PC-3 (cell line): ENCODE measurements around the gene MRPL27. TPM values are rescaled to one million over a fixed set of nuclear protein-coding genes. Genes with fewer than 3 reads are reported as not detected.

Experiments used
- ATAC-seq: fragments of 200-7000 bp; cut with Tn5 transposase; 2 replicates; pipeline ENCODE4 v1.9.1; 2020; ENCODE audit warnings: mild to moderate bottlenecking, moderate library complexity
- BruUV-seq: library from RNA; stranded (reverse); fragments of 400-500 nt; replicated peaks from 2 replicates; lab custom pipeline; 2021; lab: Mats Ljungman, UMichigan
- CTCF ChIA-PET: fragments of 300-600 bp; sonication (Branson Sonifier 250); formaldehyde crosslinking; loops from one replicate; lab custom pipeline; 2022; ENCODE audit warnings: antibody characterized with exemption; lab: Charles Lee
- POLR2A ChIA-PET: fragments of 300-600 bp; sonication (Branson Sonifier 250); formaldehyde crosslinking; loops from one replicate; lab custom pipeline; 2022; ENCODE audit warnings: antibody characterized with exemption; ENCODE audit not compliant: unreplicated experiment; lab: Charles Lee
- DNase-seq: peaks from one replicate; pipeline ENCODE4 v3.0.0-alpha.2; 2015
- H2AFZ ChIP-seq: fragments of 300-600 bp; sonication (generic); 2 replicates; pipeline ENCODE4 v1.6.0; 2016; ENCODE audit warnings: antibody characterized with exemption, low read length
- H3F3A ChIP-seq: fragments of 300-600 bp; sonication (generic); one replicate; pipeline ENCODE4 v1.6.0; 2017; ENCODE audit warnings: antibody characterized with exemption, low read length, control low read depth, mild to moderate bottlenecking; ENCODE audit not compliant: unreplicated experiment
- H3K27ac ChIP-seq: fragments of 300-600 bp; sonication (generic); 2 replicates; pipeline ENCODE4 v1.5.1; 2016; ENCODE audit warnings: mild to moderate bottlenecking, low read length
- H3K27me3 ChIP-seq: fragments of 300-600 bp; sonication (generic); 2 replicates; pipeline ENCODE4 v1.6.1; 2016; ENCODE audit warnings: low read length, mixed read lengths
- H3K36me3 ChIP-seq: fragments of 300-600 bp; sonication (generic); 2 replicates; pipeline ENCODE4 v1.6.1; 2016; ENCODE audit warnings: low read depth, mixed run types, low read length, mixed read lengths
- H3K4me1 ChIP-seq: fragments of 300-600 bp; sonication (generic); 2 replicates; pipeline ENCODE4 v1.5.1; 2016; ENCODE audit warnings: low read length; ENCODE audit not compliant: insufficient read depth
- H3K4me2 ChIP-seq: fragments of 300-600 bp; sonication (generic); 2 replicates; pipeline ENCODE4 v1.6.0; 2016; ENCODE audit warnings: low read length
- H3K4me3 ChIP-seq: fragments of 300-600 bp; sonication (generic); 2 replicates; pipeline ENCODE4 v1.5.1; 2016; ENCODE audit warnings: mild to moderate bottlenecking, low read length, mixed read lengths
- H3K79me2 ChIP-seq: fragments of 300-600 bp; sonication (generic); 2 replicates; pipeline ENCODE4 v1.6.1; 2017; ENCODE audit warnings: low read length, mixed read lengths
- H3K9ac ChIP-seq: fragments of 300-600 bp; sonication (generic); 2 replicates; pipeline ENCODE4 v1.6.0; 2016; ENCODE audit warnings: mild to moderate bottlenecking, low read length
- H3K9me2 ChIP-seq: fragments of 300-600 bp; sonication (generic); replicated peaks from 2 replicates; pipeline ENCODE4 v1.6.1; 2016; ENCODE audit warnings: mixed run types, low read length, mixed read lengths
- H3K9me3 ChIP-seq: fragments of 300-600 bp; sonication (generic); 2 replicates; pipeline ENCODE4 v1.6.1; 2016; ENCODE audit warnings: low read length, mixed read lengths
- H4K20me1 ChIP-seq: fragments of 300-600 bp; sonication (generic); 2 replicates; pipeline ENCODE4 v1.6.1; 2016; ENCODE audit warnings: low read length, mixed read lengths
- CTCF ChIP-seq: fragments of 300-600 bp; sonication (generic); conservative IDR thresholded peaks from 2 replicates; pipeline ENCODE4 v1.5.1; 2017; ENCODE audit warnings: antibody characterized with exemption, low read depth, mild to moderate bottlenecking, low read length
- EZH2 ChIP-seq: fragments of 300-600 bp; sonication (generic); IDR thresholded peaks from one replicate; pipeline ENCODE4 v1.6.1; 2017; ENCODE audit warnings: antibody characterized with exemption, mild to moderate bottlenecking, low read length; ENCODE audit not compliant: unreplicated experiment
- EZH2phosphoT487 ChIP-seq: fragments of 300-600 bp; sonication (generic); IDR thresholded peaks from 2 replicates; pipeline ENCODE4 v1.6.1; 2018; ENCODE audit warnings: mild to moderate bottlenecking, antibody characterized with exemption, low read length, borderline replicate concordance
- intact Hi-C: fragments of 100-400 bp; cut with micrococcal nuclease; formaldehyde crosslinking; loops from 2 replicates; pipeline ENCODE4 v1.9.0; 2023
- total RNA-seq: library from RNA; depleted of rRNA; stranded (reverse); fragments of >200 nt; gene quantifications from 2 replicates; pipeline ENCODE4 v1.2.3, GENCODE V29; 2014

Gene MRPL27
- total RNA-seq, 1 experiment from 2014 or later, result 168 TPM

- ChIA-PET CTCF (interaction anchor here (0.6 kb wide), 1 partner anchor 503 kb away, joined by 3 read pairs; no protein-coding TSS in a partner anchor), POLR2A (interaction anchor here (0.6 kb wide), 1 partner anchor 741 kb away, joined by 12 read pairs; no protein-coding TSS in a partner anchor)
- Histone ChIP-seq H3K9me3 (no peaks in the 10 kb centered on the region), H3K4me3 (peak overlapping the region; percentile 88), H3K9me2 (no peaks in the 10 kb centered on the region), H3K27me3 (no peaks in the 10 kb centered on the region), H3K4me2 (peak overlapping the region; percentile 90), H3F3A (peaks cover 5% of the 10 kb centered on the region), H3K27ac (peak overlapping the region; percentile 89), H4K20me1 (no peaks in the 10 kb centered on the region), H3K36me3 (peaks cover 27% of the 10 kb centered on the region), H3K79me2 (peaks cover 40% of the 10 kb centered on the region), H2AFZ (peak overlapping the region; percentile 92), H3K4me1 (peaks cover 14% of the 10 kb centered on the region), H3K9ac (peak overlapping the region; percentile 93)
- BruUV-seq, result no TSS peak
- ATAC-seq, result no peak
- DNase-seq, result no peak
- intact Hi-C loops, result loop anchor here (2.0 kb wide), 1 partner anchor 17 kb away; no protein-coding TSS in a partner anchor
- no peak for TF ChIP-seq CTCF
- TF ChIP-seq EZH2, result no peak
- no peak for TF ChIP-seq EZH2phosphoT487
Measured at GRCh38 chr17:50373705-50374104, 721 bp upstream of the MRPL27 start.

GRCh38 chr17:50372222-50372757 is 694 bp downstream of the MRPL27 start:
- peaks cover 5% of the 10 kb centered on the region for H3F3A ChIP-seq
- CTCF ChIA-PET, result no interaction called here
- H3K9me3 ChIP-seq, result no peaks in the 10 kb centered on the region
- H3K4me2 ChIP-seq, result peak overlapping the region; percentile 90
- peaks cover 38% of the 10 kb centered on the region for H3K36me3 ChIP-seq
- ATAC-seq (peak; percentile 4; the same call in 1 of the 2 replicates), DNase-seq (no peak)
- peak overlapping the region; percentile 88 for H3K4me3 ChIP-seq
- BruUV-seq, result no TSS peak
- H3K4me1 ChIP-seq, result peaks cover 14% of the 10 kb centered on the region
- H4K20me1 ChIP-seq, result no peaks in the 10 kb centered on the region
- intact Hi-C loops, result loop anchor here (2.0 kb wide), 1 partner anchor 19 kb away; no protein-coding TSS in a partner anchor
- peak overlapping the region; percentile 93 for H3K9ac ChIP-seq
- peak overlapping the region; percentile 92 for H2AFZ ChIP-seq
- peaks cover 40% of the 10 kb centered on the region for H3K79me2 ChIP-seq
- no peaks in the 10 kb centered on the region for H3K27me3 ChIP-seq
- POLR2A ChIA-PET, result interaction anchor here (0.6 kb wide), 2 partner anchors 18 to 129 kb away, joined by 7 to 14 read pairs; no protein-coding TSS in a partner anchor
- H3K9me2 ChIP-seq, result no peaks in the 10 kb centered on the region
- H3K27ac ChIP-seq, result peak overlapping the region; percentile 89
- TF ChIP-seq CTCF (no peak), EZH2 (no peak), EZH2phosphoT487 (no peak)

GRCh38 chr17:50371526-50371925 is 1.5 kb downstream of the MRPL27 start:
- H3K4me2 ChIP-seq, result peak overlapping the region; percentile 90
- no peaks in the 10 kb centered on the region for H3K27me3 ChIP-seq
- H4K20me1 ChIP-seq, result no peaks in the 10 kb centered on the region
- CTCF ChIA-PET, result interaction anchor here (0.6 kb wide), 1 partner anchor 1011 kb away, joined by 3 read pairs; no protein-coding TSS in a partner anchor
- no peak overlapping the region for H3K27ac ChIP-seq
- H3K36me3 ChIP-seq, result peaks cover 40% of the 10 kb centered on the region
- no peaks in the 10 kb centered on the region for H3K9me3 ChIP-seq
- ATAC-seq (no peak), DNase-seq (no peak)
- TF ChIP-seq EZH2 (no peak), CTCF (no peak), EZH2phosphoT487 (no peak)
- peaks cover 14% of the 10 kb centered on the region for H3K4me1 ChIP-seq
- intact Hi-C loops, result no loop called here
- no TSS peak for BruUV-seq
- peaks cover 5% of the 10 kb centered on the region for H3F3A ChIP-seq
- no peaks in the 10 kb centered on the region for H3K9me2 ChIP-seq
- H3K9ac ChIP-seq, result no peak overlapping the region
- H3K79me2 ChIP-seq, result peaks cover 40% of the 10 kb centered on the region
- POLR2A ChIA-PET, result interaction anchor here (0.6 kb wide), 1 partner anchor 19 kb away, joined by 7 read pairs; no protein-coding TSS in a partner anchor
- H3K4me3 ChIP-seq, result peak overlapping the region; percentile 88
- no peak overlapping the region for H2AFZ ChIP-seq
